Right lobe of liver (tissue), 4 donors: ENCODE results near the gene HYI.

Experiments used
- POLR2A ChIP-seq: fragments of 450-650 bp; IDR thresholded peaks from one replicate; pipeline ENCODE4 v1.6.1; 2017; ENCODE audit warnings: antibody characterized with exemption, mild to moderate bottlenecking
- TF ChIP-seq, protein P1 (sequence below), 4 donors: fragments of 200-600 bp in 3 of 4; fragments of 450-650 bp in 1 of 4; IDR thresholded peaks; one replicate each; pipeline versions ENCODE4 v1.5.1 to v1.8.0; 2016 to 2022; ENCODE audit warnings: antibody characterized with exemption in 4 of 4, mild to moderate bottlenecking in 2 of 4
- donor health status: DM: no; HTN: no; CAD: no.
- donor health status: DM: no; HTN: no; CAD: no.
- donor health status: DM: no; HTN: yes; CAD: no.

DNA sequence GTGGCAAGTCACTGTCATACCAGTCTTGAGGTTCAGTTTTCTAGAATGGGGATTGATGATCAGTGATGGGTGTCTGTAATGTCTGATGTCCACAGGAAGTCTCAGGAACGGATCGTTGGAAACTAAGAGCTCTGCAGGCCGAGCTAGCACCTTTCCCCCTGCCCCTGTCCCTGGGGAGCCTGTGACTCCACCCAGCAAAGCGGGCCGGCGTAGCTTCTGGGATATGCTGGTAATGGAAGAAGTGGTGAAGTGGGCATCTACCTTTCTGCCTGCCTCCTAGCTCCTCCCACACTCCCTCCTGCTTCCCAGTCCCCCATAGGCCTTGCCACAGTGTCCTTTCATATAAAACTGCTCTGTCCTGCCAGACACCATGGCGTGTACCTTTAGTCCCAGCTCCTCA, 13.4 kb downstream of the HYI start:
- TF ChIP-seq, protein P1, sequence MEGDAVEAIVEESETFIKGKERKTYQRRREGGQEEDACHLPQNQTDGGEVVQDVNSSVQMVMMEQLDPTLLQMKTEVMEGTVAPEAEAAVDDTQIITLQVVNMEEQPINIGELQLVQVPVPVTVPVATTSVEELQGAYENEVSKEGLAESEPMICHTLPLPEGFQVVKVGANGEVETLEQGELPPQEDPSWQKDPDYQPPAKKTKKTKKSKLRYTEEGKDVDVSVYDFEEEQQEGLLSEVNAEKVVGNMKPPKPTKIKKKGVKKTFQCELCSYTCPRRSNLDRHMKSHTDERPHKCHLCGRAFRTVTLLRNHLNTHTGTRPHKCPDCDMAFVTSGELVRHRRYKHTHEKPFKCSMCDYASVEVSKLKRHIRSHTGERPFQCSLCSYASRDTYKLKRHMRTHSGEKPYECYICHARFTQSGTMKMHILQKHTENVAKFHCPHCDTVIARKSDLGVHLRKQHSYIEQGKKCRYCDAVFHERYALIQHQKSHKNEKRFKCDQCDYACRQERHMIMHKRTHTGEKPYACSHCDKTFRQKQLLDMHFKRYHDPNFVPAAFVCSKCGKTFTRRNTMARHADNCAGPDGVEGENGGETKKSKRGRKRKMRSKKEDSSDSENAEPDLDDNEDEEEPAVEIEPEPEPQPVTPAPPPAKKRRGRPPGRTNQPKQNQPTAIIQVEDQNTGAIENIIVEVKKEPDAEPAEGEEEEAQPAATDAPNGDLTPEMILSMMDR (IDR thresholded peaks at IDR 0.05): no peak
- TF ChIP-seq POLR2A: no peak
